Pancreas (tissue), 10 donors: ENCODE data around the gene CNTD1. TPM values are rescaled to one million over a fixed set of nuclear protein-coding genes. Genes with fewer than 3 reads are reported as not detected.
A peak's percentile ranks its signal among the peaks of the same experiment; 100 is the strongest.

Experiments
- ATAC-seq, 4 donors: fragments of 200-7000 bp; cut with Tn5 transposase; one replicate each; pipeline versions ENCODE4 v1.8.0 to v1.9.1; 2020; ENCODE audit warnings: mild to moderate bottlenecking in 4 of 4, moderate library complexity in 4 of 4
- DNase-seq, 6 donors: peaks; one replicate each; pipeline ENCODE4 v3.0.0-alpha.2; 2020
- FAIRE-seq: peaks from 2 replicates; lab custom pipeline; 2012; peaks lifted over from hg19 to GRCh38; lab: Jason Lieb, UNC
- H3K27ac ChIP-seq, 4 donors: fragments of 200-600 bp; sonication (generic); 1 replicate in 3 of 4; 2 replicates in 1 of 4; pipeline versions ENCODE4 v1.5.0 to v1.8.0; 2020
- H3K27me3 ChIP-seq, 4 donors: fragments of 200-600 bp; one replicate each; pipeline ENCODE4 v1.8.0; 2021
- H3K36me3 ChIP-seq, 3 donors: fragments of 200-600 bp; sonication (generic) in 1 of 3; one replicate each; pipeline versions ENCODE4 v1.5.0 to v1.8.0; 2020 to 2021
- H3K4me1 ChIP-seq, 3 donors: fragments of 200-600 bp; one replicate each; pipeline ENCODE4 v1.8.0; 2021
- H3K4me3 ChIP-seq, 4 donors: fragments of 200-600 bp; sonication (generic) in 2 of 4; one replicate each; pipeline versions ENCODE4 v1.5.0 to v1.8.0; 2020 to 2021
- H3K9me3 ChIP-seq, 4 donors: fragments of 200-600 bp; one replicate each; pipeline ENCODE4 v1.8.0; 2021
- CTCF ChIP-seq, 4 donors: fragments of 200-600 bp; sonication (generic) in 3 of 4; IDR thresholded peaks; one replicate each; pipeline versions ENCODE4 v1.5.0 to v1.8.0; 2021; ENCODE audit warnings: antibody characterized with exemption in 4 of 4
- WGBS, 2 donors: extraction: QIAGEN DNeasy Blood & Tissue Kit; methylation state at CpG; one replicate each; pipeline ENCODE4 v1.1.7; 2013; 5-methylcytosine and 5-hydroxymethylcytosine counted together
- intact Hi-C, 3 donors: fragments of 100-400 bp; cut with DNase I; formaldehyde crosslinking; loops; one replicate each; pipeline versions ENCODE4 v1.11.1 to v1.14.2; 2022
- polyA plus RNA-seq, 2 donors: library from polyadenylated mRNA; stranded (reverse); fragments of 200-250 nt; gene quantifications; one replicate each; pipeline ENCODE4 v1.2.3, GENCODE V29; 2013
- total RNA-seq, 6 donors: library from RNA; stranded (reverse); fragmentation: NEBNext Ultra II Directional in 4 of 6; extraction: Animal tissue kit (Norgen Biotek cat#: 25700) in 4 of 6; gene quantifications; one replicate each; pipeline versions ENCODE4 v1.2.1 to v1.2.4, GENCODE V29; 2021 to 2023
- donor health status: healthy with polysubstance abuse.
- donor health status: DM: no; HTN: no; CAD: no; lungs with moderate emphysema.
- donor health status: DM: no; HTN: no; CAD: no.
- donor health status: control.
- donor health status: control.
- donor health status: Bipolar disorder and iron deficiency.
- donor health status: DM: yes; HTN: yes; CAD: no.
- donor health status: DM: no; HTN: no; CAD: no.
- donor health status: DM: no; HTN: no; CAD: no.
- donor health status: DM: yes; HTN: yes; CAD: no.

Gene CNTD1
- total and polyA plus RNA-seq, 8 donors = 0.13 to 0.78 (median 0.45) TPM

GRCh38 chr17:42779304-42779935 is 19.2 kb upstream of the CNTD1 start:
- intact Hi-C loops = no loop called here
- no peak for TF ChIP-seq CTCF (IDR thresholded peaks at IDR 0.05)
- Histone ChIP-seq H3K36me3 (peaks cover 0 to 29% (median 13%) of the 10 kb centered on the region in 3 donors), H3K4me3 (no peak overlapping the region), H3K27me3 (peaks cover 0 to 3% (median 0%) of the 10 kb centered on the region in 4 donors), H3K27ac (no peak overlapping the region), H3K4me1 (peaks cover 0 to 9% (median 3%) of the 10 kb centered on the region in 3 donors), H3K9me3 (no peaks in the 10 kb centered on the region)
- no peak for ATAC-seq
- WGBS, 2 donors = 45 to 53% methylated on average over 3 of the region's 3 CpGs
- FAIRE-seq = no peak
- no peak for DNase-seq

- intact Hi-C loops = no loop called here
- H3K27ac ChIP-seq = no peak within 1 kb of the TSS
- peak within 1 kb of the TSS in 2 of 4 donors; percentile 14 to 39 for H3K4me3 ChIP-seq
- H3K4me1 ChIP-seq = peaks cover 0 to 9% (median 0%) of the 10 kb centered on the region in 3 donors
- ATAC-seq (peak; percentile 29 to 70 (median 61)), DNase-seq (peak in 1 of 6 donors; percentile 75), FAIRE-seq (no peak)
- no peaks in the 10 kb centered on the region for H3K9me3 ChIP-seq
- peaks cover 0 to 6% (median 1%) of the 10 kb centered on the region in 4 donors for H3K27me3 ChIP-seq
- WGBS, 2 donors = 7% methylated on average over 58 to 65 of the region's 65 CpGs
- no peak for TF ChIP-seq CTCF (IDR thresholded peaks at IDR 0.05)
- H3K36me3 ChIP-seq = peaks cover 0 to 29% (median 13%) of the 10 kb centered on the region in 3 donors
These were observed 18.5 kb upstream of the CNTD1 start, which contains the start of gene WNK4 for GRCh38 chr17:42779936-42780850. TSS of gene WNK4 (plus strand) at chr17:42780610. CDS start at chr17:42780699, 89 bp downstream.

- 10 to 11% methylated on average over 35 to 39 of the region's 39 CpGs for WGBS, 2 donors
- peak in 1 of 6 donors; percentile 72 for DNase-seq
- Histone ChIP-seq H3K27me3 (peaks cover 0 to 8% (median 2%) of the 10 kb centered on the region in 4 donors), H3K4me1 (peaks cover 0 to 9% (median 0%) of the 10 kb centered on the region in 3 donors), H3K27ac (no peak overlapping the region), H3K9me3 (no peaks in the 10 kb centered on the region), H3K36me3 (peaks cover 0 to 29% (median 13%) of the 10 kb centered on the region in 3 donors), H3K4me3 (peak overlapping the region in 2 of 4 donors; percentile 14 to 39)
- no peak for TF ChIP-seq CTCF (IDR thresholded peaks at IDR 0.05)
- peak in 2 of 4 donors; percentile 2 to 29 for ATAC-seq
- no peak for FAIRE-seq
- intact Hi-C loops = no loop called here
These were observed 17.6 kb upstream of the CNTD1 start for GRCh38 chr17:42780851-42781638.

- WGBS, 2 donors = 33 to 47% methylated on average over 10 of the region's 10 CpGs
- DNase-seq (no peak), ATAC-seq (no peak), FAIRE-seq (no peak)
- Histone ChIP-seq H3K4me1 (peaks cover 0 to 9% (median 0%) of the 10 kb centered on the region in 3 donors), H3K27ac (no peak overlapping the region), H3K9me3 (no peaks in the 10 kb centered on the region), H3K27me3 (peaks cover 0 to 12% (median 2%) of the 10 kb centered on the region in 4 donors), H3K36me3 (peaks cover 0 to 23% (median 7%) of the 10 kb centered on the region in 3 donors), H3K4me3 (no peak overlapping the region)
- no peak for TF ChIP-seq CTCF (IDR thresholded peaks at IDR 0.05)
- intact Hi-C loops = no loop called here
These were observed 17.0 kb upstream of the CNTD1 start for GRCh38 chr17:42781639-42782165.
